ENCODE measurements around the gene CCDC190. TPM values are rescaled to one million over a fixed set of nuclear protein-coding genes. Genes with fewer than 3 reads are reported as not detected.

Gene CCDC190
- polyA plus RNA-seq, 1 of the 3 experiments (the other 2 are of a cell fraction): 0.21 TPM

DNA sequence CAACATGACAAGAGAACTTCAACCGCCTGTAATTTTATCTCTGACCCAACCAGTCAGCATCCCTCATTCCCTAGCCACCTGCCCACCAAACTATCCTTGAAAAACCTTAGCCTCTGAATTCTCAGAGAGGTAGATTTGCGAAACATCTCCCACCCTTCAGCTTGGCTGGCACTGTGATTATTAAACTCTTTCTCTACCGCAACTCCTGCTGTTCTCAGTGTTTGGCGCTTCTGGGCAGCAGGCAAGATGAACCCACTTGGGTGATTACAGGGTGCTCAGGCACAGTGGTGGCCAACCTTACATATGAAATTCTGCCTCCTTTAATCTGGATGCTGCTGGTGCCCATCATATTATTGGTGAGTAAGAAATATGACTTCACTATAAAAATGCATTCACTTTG lies 22.1 kb downstream of the CCDC190 start (continued):
- TF ChIP-seq RAD21 (IDR thresholded peaks at IDR 0.05; ENCODE audit: low read length) (no peak), FOXJ3 (CRISPR knock-in tag; IDR thresholded peaks at IDR 0.05) (no peak), EZH2phosphoT487 (IDR thresholded peaks at IDR 0.05; ENCODE audit: borderline replicate concordance, low read depth) (no peak), FOSL2 (IDR thresholded peaks at IDR 0.05; ENCODE audit: borderline replicate concordance, low read depth) (no peak), FOXM1 (IDR thresholded peaks at IDR 0.05; ENCODE audit: low read depth) (no peak)

DNA sequence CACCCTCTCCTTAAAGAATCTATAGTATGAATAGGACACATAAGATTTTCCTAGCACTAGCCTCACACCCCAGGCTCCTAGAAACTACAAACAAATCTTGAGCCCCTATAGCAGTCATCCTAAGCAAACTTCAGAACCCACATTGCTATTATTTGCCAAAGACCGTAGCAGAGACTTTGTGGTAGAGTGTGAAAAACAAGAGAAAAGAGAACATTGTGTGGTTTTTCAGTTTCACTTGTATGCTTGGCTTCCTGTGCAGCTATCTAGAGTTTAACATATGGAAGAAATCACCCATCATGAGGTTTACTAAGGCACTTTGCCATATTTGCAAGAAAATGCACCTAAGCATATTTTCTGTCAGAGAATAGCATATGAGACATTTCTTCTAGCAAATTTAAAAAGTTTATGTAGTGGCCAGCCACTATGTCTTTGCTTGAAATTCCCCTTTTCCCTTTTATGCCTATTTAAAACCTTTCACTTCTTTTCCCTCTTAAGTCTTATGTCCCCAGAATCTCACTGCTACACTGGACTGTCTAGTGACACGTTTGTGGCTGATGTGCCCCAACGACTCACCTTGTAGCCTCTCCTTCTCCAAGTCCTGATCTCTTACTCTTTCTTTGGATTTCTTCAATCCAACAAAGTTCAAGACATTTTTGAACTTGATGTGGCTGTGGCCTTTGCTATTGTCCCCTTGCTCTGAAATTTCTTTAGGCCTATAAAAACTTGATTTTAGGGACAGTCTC lies 25.6 kb downstream of the CCDC190 start:
- no peaks in the 10 kb centered on the region for H4K20me1 ChIP-seq (ENCODE audit: insufficient read depth)
- no peak overlapping the region for H3K9ac ChIP-seq
- no peak for DNase-seq
- H3K79me2 ChIP-seq (ENCODE audit: insufficient read depth): no peaks in the 10 kb centered on the region
- H3K4me3 ChIP-seq (ENCODE audit: low read depth in 2 of 2, low read length in 1 of 2): no peak overlapping the region
- no peaks in the 10 kb centered on the region for H3K4me1 ChIP-seq (ENCODE audit: control insufficient read depth in 1 of 2, insufficient read depth in 2 of 2, low read depth in 1 of 2, low read length in 1 of 2)
- peaks cover 10% of the 10 kb centered on the region; the same call in 1 of the 2 replicates for H3K9me3 ChIP-seq
- H3F3A ChIP-seq (replicated peaks; ENCODE audit: insufficient read depth): no peaks in the 10 kb centered on the region
- no peaks in the 10 kb centered on the region for H3K27me3 ChIP-seq (ENCODE audit: insufficient read depth)
- no peaks in the 10 kb centered on the region for H3K9me2 ChIP-seq
- ChIA-PET CTCF (interaction anchor here (1.4 to 1.8 kb wide), 3 partner anchors 13 to 481 kb away, joined by 4 to 5 read pairs (median 5); no protein-coding TSS in a partner anchor), POLR2A (no interaction called here)
- no peak overlapping the region for H2AFZ ChIP-seq (ENCODE audit: low read depth)
- WGBS (ENCODE audit: low lambda C conversion rate): 24% methylated on average over 3 of the region's 3 CpGs
- H3K4me2 ChIP-seq: no peak overlapping the region
- no peaks in the 10 kb centered on the region for H3K36me3 ChIP-seq (replicated peaks in 1 of 2; ENCODE audit: control insufficient read depth in 1 of 2, insufficient read depth in 2 of 2, low read length in 1 of 2)
- TF ChIP-seq, protein P1, sequence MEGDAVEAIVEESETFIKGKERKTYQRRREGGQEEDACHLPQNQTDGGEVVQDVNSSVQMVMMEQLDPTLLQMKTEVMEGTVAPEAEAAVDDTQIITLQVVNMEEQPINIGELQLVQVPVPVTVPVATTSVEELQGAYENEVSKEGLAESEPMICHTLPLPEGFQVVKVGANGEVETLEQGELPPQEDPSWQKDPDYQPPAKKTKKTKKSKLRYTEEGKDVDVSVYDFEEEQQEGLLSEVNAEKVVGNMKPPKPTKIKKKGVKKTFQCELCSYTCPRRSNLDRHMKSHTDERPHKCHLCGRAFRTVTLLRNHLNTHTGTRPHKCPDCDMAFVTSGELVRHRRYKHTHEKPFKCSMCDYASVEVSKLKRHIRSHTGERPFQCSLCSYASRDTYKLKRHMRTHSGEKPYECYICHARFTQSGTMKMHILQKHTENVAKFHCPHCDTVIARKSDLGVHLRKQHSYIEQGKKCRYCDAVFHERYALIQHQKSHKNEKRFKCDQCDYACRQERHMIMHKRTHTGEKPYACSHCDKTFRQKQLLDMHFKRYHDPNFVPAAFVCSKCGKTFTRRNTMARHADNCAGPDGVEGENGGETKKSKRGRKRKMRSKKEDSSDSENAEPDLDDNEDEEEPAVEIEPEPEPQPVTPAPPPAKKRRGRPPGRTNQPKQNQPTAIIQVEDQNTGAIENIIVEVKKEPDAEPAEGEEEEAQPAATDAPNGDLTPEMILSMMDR (IDR thresholded peaks at IDR 0.05): no peak
- TF ChIP-seq MEF2A (IDR thresholded peaks at IDR 0.05; ENCODE audit: borderline replicate concordance, low read depth): no peak
- TF ChIP-seq TCF12 (IDR thresholded peaks at IDR 0.05): no peak
- no peak for TF ChIP-seq EP300 (IDR thresholded peaks at IDR 0.05; ENCODE audit: borderline replicate concordance in 1 of 2, low read depth in 1 of 2, low read length in 1 of 2)
- no peak for TF ChIP-seq NFIC (IDR thresholded peaks at IDR 0.05; ENCODE audit: borderline replicate concordance)
- no peak for TF ChIP-seq CHD2 (IDR thresholded peaks at IDR 0.05; ENCODE audit: low read length, partially characterized antibody)
- no peak overlapping the region for H3K27ac ChIP-seq (ENCODE audit: low read depth in 2 of 2, low read length in 1 of 2)

DNA sequence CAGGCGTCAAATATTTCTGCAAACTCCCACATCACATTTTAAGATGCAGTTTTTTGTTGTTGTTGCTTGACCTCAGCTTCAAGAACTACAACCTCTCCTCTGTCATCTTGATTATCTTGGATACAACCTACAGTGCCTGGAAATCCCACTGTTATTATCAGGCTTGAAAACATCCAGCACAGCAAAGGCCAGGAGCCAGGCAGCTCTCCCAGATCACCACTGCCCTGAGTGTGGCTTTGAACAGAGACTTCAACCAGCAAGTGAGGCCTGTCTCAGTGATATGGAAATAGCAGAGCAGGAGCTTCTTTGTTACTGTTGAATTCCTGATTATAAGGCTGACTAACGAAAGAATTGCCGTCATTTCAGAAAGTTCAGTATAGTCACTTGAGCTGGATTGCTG lies 28.5 kb downstream of the CCDC190 start:
- ChIA-PET POLR2A (no interaction called here), CTCF (interaction anchor here (0.9 to 2.4 kb wide), 4 partner anchors 8 to 483 kb away, joined by 3 to 8 read pairs (median 4); no protein-coding TSS in a partner anchor)
- no peaks in the 10 kb centered on the region for H3K9me2 ChIP-seq
- 92% methylated on average over 3 of the region's 3 CpGs for WGBS (ENCODE audit: low lambda C conversion rate)
- H3K36me3 ChIP-seq (replicated peaks in 1 of 2; ENCODE audit: control insufficient read depth in 1 of 2, insufficient read depth in 2 of 2, low read length in 1 of 2): no peaks in the 10 kb centered on the region
- H3K4me2 ChIP-seq: no peak overlapping the region
- no peaks in the 10 kb centered on the region for H3K27me3 ChIP-seq (ENCODE audit: insufficient read depth)
- H3K9me3 ChIP-seq: no peaks in the 10 kb centered on the region
- no peak overlapping the region for H3K27ac ChIP-seq (ENCODE audit: low read depth in 2 of 2, low read length in 1 of 2)
- H3F3A ChIP-seq (replicated peaks; ENCODE audit: insufficient read depth): no peaks in the 10 kb centered on the region
- no peaks in the 10 kb centered on the region for H3K79me2 ChIP-seq (ENCODE audit: insufficient read depth)
- H2AFZ ChIP-seq (ENCODE audit: low read depth): no peak overlapping the region
- no peaks in the 10 kb centered on the region for H4K20me1 ChIP-seq (ENCODE audit: insufficient read depth)
- H3K9ac ChIP-seq: no peak overlapping the region
- H3K4me3 ChIP-seq (ENCODE audit: low read depth in 2 of 2, low read length in 1 of 2): no peak overlapping the region
- no peak for DNase-seq
- no peaks in the 10 kb centered on the region for H3K4me1 ChIP-seq (ENCODE audit: control insufficient read depth in 1 of 2, insufficient read depth in 2 of 2, low read depth in 1 of 2, low read length in 1 of 2)
- TF ChIP-seq, protein P1 (IDR thresholded peaks at IDR 0.05): no peak
- TF ChIP-seq GATA2 (CRISPR knock-in tag; IDR thresholded peaks at IDR 0.05): no peak
- TF ChIP-seq RXRA (IDR thresholded peaks at IDR 0.05; ENCODE audit: borderline replicate concordance, low read depth): no peak
- TF ChIP-seq, protein P2, sequence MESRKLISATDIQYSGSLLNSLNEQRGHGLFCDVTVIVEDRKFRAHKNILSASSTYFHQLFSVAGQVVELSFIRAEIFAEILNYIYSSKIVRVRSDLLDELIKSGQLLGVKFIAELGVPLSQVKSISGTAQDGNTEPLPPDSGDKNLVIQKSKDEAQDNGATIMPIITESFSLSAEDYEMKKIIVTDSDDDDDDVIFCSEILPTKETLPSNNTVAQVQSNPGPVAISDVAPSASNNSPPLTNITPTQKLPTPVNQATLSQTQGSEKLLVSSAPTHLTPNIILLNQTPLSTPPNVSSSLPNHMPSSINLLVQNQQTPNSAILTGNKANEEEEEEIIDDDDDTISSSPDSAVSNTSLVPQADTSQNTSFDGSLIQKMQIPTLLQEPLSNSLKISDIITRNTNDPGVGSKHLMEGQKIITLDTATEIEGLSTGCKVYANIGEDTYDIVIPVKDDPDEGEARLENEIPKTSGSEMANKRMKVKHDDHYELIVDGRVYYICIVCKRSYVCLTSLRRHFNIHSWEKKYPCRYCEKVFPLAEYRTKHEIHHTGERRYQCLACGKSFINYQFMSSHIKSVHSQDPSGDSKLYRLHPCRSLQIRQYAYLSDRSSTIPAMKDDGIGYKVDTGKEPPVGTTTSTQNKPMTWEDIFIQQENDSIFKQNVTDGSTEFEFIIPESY (IDR thresholded peaks at IDR 0.05; ENCODE audit: borderline replicate concordance, low read depth): no peak
- TF ChIP-seq, protein P3, sequence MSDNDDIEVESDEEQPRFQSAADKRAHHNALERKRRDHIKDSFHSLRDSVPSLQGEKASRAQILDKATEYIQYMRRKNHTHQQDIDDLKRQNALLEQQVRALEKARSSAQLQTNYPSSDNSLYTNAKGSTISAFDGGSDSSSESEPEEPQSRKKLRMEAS (IDR thresholded peaks at IDR 0.05; ENCODE audit: low read depth): no peak
- TF ChIP-seq TCF12 (IDR thresholded peaks at IDR 0.05): no peak
- TF ChIP-seq POLR2AphosphoS5 (IDR thresholded peaks at IDR 0.05; ENCODE audit: low read depth, low read length): no peak
- TF ChIP-seq FOSL2 (IDR thresholded peaks at IDR 0.05; ENCODE audit: borderline replicate concordance, low read depth): no peak

All from SK-N-SH (cell line).